ENCODE data around the gene LMX1A. TPM values are rescaled to one million over a fixed set of nuclear protein-coding genes. Genes with fewer than 3 reads are reported as not detected.

The LMX1A gene
- total and polyA plus RNA-seq, 9 of the 15 experiments (the other 6 are each of a cell fraction or from before 2014, with no cell fraction given): not detected

DNA sequence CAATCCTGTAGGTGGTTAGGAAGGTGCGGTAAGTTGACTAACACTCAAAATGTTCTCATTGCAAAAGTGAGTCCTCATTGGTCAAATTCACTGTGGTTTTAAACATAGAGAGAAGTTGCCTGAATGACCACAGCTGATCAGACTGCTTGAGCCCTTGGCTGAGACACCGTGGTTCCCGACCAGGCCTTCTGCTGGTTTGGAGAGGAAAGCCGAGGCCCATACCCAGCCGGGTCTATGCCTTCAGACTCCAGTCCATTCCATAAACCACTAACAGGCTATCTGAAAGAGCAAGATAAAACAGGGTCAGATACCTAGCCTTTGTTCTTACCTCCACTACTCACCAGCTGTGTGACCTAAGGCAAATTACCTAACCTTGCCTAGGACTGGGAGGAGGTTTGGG is 133.9 kb downstream of the LMX1A start (continued):
- TF ChIP-seq, protein P1, sequence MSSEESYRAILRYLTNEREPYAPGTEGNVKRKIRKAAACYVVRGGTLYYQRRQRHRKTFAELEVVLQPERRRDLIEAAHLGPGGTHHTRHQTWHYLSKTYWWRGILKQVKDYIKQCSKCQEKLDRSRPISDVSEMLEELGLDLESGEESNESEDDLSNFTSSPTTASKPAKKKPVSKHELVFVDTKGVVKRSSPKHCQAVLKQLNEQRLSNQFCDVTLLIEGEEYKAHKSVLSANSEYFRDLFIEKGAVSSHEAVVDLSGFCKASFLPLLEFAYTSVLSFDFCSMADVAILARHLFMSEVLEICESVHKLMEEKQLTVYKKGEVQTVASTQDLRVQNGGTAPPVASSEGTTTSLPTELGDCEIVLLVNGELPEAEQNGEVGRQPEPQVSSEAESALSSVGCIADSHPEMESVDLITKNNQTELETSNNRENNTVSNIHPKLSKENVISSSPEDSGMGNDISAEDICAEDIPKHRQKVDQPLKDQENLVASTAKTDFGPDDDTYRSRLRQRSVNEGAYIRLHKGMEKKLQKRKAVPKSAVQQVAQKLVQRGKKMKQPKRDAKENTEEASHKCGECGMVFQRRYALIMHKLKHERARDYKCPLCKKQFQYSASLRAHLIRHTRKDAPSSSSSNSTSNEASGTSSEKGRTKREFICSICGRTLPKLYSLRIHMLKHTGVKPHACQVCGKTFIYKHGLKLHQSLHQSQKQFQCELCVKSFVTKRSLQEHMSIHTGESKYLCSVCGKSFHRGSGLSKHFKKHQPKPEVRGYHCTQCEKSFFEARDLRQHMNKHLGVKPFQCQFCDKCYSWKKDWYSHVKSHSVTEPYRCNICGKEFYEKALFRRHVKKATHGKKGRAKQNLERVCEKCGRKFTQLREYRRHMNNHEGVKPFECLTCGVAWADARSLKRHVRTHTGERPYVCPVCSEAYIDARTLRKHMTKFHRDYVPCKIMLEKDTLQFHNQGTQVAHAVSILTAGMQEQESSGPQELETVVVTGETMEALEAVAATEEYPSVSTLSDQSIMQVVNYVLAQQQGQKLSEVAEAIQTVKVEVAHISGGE (CRISPR knock-in tag; IDR thresholded peaks at IDR 0.05): no peak
- TF ChIP-seq CREM (IDR thresholded peaks at IDR 0.05; ENCODE audit: low read depth) (no peak), NR1H2 (CRISPR knock-in tag; IDR thresholded peaks at IDR 0.05) (no peak)

DNA sequence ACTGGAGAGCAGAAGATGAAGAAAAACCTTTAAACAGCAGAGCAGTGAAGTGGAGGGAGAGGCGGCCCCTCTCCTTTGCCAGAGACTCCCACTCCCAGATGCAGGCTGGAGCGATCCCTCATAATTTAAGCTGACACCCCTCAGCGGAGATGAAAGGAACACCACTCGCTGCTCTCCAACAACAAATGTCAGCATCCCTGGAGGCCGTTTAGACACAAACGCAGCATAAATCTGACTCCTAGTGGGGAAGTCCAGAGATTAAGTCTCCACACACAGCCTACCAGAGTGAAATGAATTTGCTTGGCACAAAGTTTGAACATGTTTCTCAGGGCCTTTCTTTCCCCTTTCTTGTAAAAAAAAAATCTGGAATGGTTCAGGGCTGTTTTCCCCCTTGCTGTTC is 137.8 kb downstream of the LMX1A start:
- no peak for FAIRE-seq
- POLR2A ChIA-PET: interaction anchor here (0.7 kb wide), 1 partner anchor 553 kb away, joined by 3 read pairs; no protein-coding TSS in a partner anchor
- no peak overlapping the region for H3K4me3 ChIP-seq

More for the DNA sequence above, 137.8 kb downstream of the LMX1A start:
- 2% methylated on average over 6 of the region's 6 CpGs for WGBS (ENCODE audit: insufficient coverage, low coverage, missing lambda C conversion rate)
- Histone ChIP-seq H3K27ac (ENCODE audit: extremely low read depth, low read depth, low read length) (no peak overlapping the region), H3K9me1 (ENCODE audit: control insufficient read depth, insufficient read depth, low read length) (no peaks in the 10 kb centered on the region), H4K20me1 (replicated peaks; ENCODE audit: control insufficient read depth, insufficient read depth, low read length) (no peaks in the 10 kb centered on the region), H3K9me3 (replicated peaks; ENCODE audit: control insufficient read depth, insufficient read depth, low read depth, low read length) (no peaks in the 10 kb centered on the region), H2AFZ (ENCODE audit: low read depth, low read length) (no peak overlapping the region), H3K4me1 (replicated peaks in 1 of 2; ENCODE audit: control insufficient read depth in 2 of 2, insufficient read depth in 2 of 2, low read length in 2 of 2) (no peaks in the 10 kb centered on the region), H3K9ac (ENCODE audit: insufficient read depth in 1 of 2, low read depth in 2 of 2, low read length in 2 of 2) (no peak overlapping the region), H3K27me3 (ENCODE audit: control insufficient read depth in 2 of 2, insufficient read depth in 2 of 2, low read length in 2 of 2) (no peaks in the 10 kb centered on the region), H3K36me3 (ENCODE audit: control insufficient read depth, insufficient read depth, low read length) (no peaks in the 10 kb centered on the region), H3K79me2 (ENCODE audit: control insufficient read depth, insufficient read depth, low read length) (no peaks in the 10 kb centered on the region), H3K4me2 (ENCODE audit: insufficient read depth, low read length) (no peak overlapping the region)
- no peak for TF ChIP-seq ZSCAN32 (CRISPR knock-in tag; IDR thresholded peaks at IDR 0.05)
- TF ChIP-seq SMAD2 (IDR thresholded peaks at IDR 0.05; ENCODE audit: low read depth, low read length): no peak
- no peak for TF ChIP-seq TBP (optimal IDR thresholded peaks at IDR 0.05; ENCODE audit: low read depth, low read length)
- no peak for TF ChIP-seq MCM2 (IDR thresholded peaks at IDR 0.05; ENCODE audit: low read depth)
- CTCF ChIA-PET (ENCODE audit: low intra/inter-chr PET ratio): no interaction called here
- DNase-seq (ENCODE audit: extremely low read depth in 1 of 4, low spot score in 3 of 4) (no peak), ATAC-seq (no peak; the same call in 2 of the 3 replicates)
- BruUV-seq (replicated peaks): no TSS peak
- intact Hi-C loops (cut with micrococcal nuclease) (no loop called here), in situ Hi-C loops (cut with MboI) (no loop called here)
